SKM-1 (cell line): Measurements from ENCODE around the gene EXOG.
A peak's percentile ranks its signal among the peaks of the same experiment; 100 is the strongest.

Source experiments
- DNase-seq: peaks from one replicate; lab custom pipeline; 2025; ENCODE audit not compliant: unreplicated experiment; lab: John Stamatoyannopoulos, UW

EXOG gene

DNA sequence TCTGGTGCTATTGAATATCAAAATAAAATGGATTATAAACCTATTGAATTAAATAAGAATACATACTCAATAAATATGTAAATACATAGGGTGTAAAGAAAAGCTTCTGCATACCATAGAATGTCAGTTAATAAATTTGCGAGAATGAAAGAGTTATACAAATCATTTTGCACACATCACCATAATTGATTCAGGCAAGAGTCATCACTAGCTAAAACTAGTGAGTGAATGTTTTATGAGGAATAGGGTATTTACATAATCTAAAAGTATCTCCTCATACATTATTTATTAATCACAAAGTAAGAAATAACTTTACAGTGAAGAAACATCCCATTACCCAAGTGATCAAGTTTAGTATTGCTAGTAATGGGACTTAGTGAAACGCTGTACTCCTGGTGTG is 13.6 kb downstream of the EXOG start:
- no peak for DNase-seq

DNA sequence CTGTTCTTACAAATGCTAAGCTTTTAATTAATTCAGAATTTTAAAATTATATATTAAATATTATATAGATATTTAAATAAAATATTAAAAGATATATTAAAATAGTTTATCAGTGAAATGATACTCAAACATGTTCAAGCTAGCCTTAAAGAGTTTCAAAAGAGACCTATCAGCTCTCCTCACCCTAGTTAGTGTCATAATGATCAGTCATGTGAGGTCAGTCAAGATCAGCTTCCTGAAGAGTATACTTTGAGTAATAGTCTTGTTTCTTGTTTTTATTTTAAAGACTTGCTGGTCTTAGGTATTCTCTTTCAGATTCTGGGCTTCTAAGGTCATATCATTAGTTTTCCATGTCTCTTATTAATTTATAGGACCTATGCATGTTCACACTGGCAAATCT is 14.5 kb downstream of the EXOG start:
- DNase-seq, result no peak

DNA sequence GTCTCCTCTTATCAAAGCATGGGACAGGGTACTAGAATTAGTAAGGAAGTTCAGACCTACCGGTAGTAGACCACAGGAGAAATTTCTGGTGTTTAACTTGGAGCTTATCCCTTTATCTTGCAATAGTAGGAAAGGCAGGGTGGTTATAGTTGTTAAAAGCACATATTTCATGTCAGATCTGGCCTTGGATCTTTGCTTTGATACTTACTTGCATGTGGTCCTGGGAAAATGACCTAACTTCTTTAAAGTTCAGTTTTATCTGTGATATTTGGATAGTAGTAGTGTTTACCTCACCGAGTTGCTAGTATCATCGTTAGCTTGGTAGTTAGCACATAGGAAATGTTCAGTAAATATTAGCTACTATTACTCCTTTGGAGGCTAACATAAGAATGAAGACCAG is 15.4 kb downstream of the EXOG start:
- no peak for DNase-seq

GRCh38 chr3:38515367-38515766 is 19.2 kb downstream of the EXOG start:
- DNase-seq, result no peak

DNA sequence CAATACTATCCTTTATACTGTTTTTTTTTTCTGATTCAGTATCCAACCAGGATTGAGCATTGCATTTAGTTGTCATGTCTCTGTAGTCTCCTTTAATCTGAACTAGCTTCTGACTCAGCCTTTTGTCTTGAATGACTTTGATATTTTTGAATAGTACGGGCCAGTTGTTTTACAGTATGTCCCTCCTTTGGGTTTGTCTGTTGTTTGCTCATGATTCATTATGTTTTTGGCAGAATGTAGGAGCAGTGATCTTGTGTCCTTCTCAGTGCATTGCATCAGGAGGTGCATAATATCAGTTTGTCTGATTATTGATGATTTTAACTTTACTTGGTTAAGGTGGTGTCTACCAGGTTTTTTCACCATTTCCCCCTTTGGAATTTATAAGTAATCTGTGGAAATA is 20.5 kb downstream of the EXOG start:
- DNase-seq, result no peak

DNA sequence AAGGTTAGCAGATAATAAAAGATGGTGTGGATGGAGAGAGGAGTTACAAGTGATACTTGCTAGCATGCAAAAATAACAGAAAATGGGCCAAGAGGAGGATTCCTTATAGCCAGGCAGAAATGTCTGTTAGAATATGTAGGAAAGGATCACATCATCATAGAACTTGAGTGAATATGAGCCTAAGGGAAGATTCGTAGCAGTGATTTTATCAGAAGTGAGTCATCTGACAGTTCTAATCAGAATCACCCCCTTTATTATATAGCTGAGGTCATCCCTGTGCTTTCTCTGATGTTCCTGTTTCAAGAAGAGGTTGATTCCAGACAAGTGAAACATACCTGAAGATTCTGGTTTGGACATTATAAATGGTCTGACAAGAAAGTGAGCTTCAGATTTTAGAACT is 22.9 kb downstream of the EXOG start:
- DNase-seq, result no peak

DNA sequence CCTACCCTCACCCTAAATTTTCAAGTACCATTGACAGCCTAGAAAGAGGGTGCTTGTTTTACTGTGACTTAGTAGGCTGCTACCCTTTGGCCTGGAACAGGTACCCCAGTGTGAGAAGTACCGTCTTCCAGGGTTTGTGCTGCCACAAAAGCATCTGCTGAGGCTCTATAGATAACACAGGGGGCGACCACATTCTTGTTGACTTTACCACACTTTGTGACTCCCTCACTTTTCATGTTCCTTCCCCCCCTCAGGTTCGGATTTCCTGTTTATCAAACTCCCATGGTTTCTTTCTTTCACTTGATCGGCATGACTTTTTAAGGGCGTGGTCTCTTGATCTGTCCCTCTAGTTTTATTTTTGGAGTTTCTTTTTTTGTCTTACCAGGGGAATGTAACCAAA is 23.5 kb downstream of the EXOG start:
- no peak for DNase-seq

- DNase-seq, result peak; percentile 34
Observed at GRCh38 chr3:38521391-38521987, 25.3 kb downstream of the EXOG start.

GRCh38 chr3:38522002-38522401 is 25.9 kb downstream of the EXOG start:
- DNase-seq, result no peak

DNA sequence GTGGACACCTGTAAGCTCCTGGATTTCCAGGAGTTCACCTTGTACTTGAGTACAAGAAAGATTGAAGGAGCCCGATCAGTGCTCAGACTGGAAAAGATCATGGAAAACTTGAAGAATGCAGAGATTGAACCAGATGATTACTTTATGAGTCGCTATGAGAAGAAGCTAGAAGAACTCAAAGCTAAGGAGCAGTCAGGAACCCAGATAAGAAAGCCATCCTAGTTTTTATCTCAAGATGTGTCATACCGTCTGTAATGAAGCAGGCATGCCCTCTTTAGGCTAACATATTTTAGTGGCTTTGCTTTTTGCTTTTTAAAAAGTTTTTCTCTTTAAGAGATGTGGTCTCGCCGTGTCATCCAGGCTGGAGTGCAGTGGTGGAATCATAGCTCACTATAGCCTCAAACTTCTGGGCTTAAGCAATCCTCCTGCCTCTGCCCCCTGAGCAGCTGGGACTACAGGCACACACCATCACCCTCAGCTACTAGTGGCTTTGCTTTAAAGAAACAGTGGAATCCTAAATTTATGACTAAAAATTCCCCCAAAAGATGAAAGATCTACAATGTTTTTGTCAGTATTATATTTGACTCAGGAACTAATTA is 28.1 kb downstream of the EXOG start:
- DNase-seq, result no peak

- no peak for DNase-seq
Observed at GRCh38 chr3:38526792-38527191, 30.7 kb downstream of the EXOG start.

DNA sequence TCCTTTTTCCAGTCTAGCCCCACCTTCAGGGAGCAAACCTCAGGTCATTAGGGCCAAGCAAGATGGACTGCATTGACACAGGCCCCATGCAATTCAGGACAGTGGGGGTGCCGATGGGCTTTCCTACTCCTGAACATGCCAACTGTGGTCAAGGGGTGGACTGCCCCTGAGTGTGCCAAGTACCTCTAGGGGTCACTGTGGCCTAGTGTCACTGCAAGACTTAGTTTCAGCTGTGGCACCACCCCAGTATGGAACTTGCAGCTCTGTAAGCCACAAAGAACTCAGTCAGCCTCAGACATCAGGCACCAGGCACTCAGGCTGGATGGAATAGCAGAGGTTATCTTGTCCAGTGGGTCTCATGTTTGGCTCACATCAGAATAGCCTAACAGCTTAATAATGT is 32.3 kb downstream of the EXOG start:
- DNase-seq, result no peak

DNA sequence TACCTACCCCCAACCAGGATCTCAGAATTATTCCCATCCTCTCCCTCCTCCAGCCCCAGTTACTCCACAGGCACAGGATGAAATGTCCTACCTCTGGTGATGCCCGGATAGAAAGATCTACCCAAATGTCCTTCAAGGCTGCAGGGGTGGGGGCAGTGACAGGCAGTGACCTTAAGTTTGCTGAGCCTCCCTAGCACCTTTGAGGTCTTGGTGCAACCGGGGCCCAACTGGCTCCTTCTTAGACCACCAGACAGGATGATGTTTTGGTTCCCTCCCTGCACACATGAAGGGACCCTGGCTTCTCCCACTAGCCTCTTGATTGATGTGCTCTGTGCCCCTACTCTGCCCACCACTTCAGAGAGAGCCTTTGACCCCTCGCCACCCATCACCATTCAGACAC is 36.4 kb downstream of the EXOG start:
- DNase-seq, result no peak

GRCh38 chr3:38533285-38533976 is 37.3 kb downstream of the EXOG start:
- DNase-seq, result no peak

DNA sequence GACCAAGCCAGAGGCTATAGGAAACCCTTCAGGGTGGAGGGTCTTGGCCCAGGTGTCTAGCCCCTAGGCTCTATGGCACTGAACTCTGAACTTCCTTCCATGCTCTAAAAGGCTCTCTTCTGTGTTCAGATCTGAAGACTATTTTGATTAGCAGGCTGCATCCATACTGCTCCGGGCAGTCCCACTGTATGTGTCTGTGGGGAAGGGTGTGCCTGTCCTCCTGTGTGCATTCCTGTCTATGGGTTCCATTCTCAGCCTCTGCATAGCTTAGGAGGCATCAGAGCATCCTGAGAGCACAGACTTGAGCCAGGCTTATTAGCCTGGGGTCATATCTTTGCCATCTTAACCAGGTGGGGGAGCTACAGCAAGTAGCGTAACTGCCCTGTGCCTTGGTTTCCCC is 38.0 kb downstream of the EXOG start:
- DNase-seq, result no peak

DNA sequence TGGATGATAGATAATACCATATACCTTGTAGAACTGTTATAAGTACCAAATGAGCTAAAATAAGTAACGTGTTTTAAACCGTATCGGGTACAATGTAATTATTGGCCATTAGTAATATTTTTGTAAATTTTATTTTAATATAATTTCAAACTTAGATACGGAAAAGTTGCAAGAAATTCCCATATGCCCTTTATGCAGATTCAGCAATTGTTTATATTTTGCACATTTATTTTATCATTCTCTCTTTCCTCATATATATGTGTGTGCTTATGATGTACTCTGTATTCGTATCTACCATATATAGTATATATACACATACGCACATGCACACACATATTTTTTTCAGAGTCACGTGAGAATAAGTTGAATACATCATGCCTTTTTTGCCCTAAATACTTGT is 38.5 kb downstream of the EXOG start:
- DNase-seq, result no peak

DNA sequence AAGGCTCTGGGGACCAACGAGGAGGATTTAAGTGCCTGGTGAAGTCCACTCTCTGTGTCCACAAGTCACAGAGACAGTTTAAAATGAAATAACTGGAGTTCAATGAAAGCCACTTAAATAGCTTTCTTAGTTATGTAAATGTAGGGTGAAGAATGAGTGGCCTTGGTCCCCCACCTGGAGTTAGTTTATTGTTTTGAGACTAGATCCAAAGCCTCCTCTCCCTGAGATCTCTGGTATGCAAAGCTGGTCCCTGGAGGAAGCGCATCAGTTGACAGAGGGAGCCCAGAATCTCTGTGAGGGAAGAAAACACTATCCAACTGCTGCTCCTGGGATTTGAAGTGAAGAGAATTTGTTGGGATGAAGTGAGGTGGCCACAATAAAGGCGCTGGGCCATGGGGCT is 40.5 kb downstream of the EXOG start:
- DNase-seq, result no peak

GRCh38 chr3:38538773-38539353 is 42.7 kb downstream of the EXOG start:
- DNase-seq, result no peak

GRCh38 chr3:38541806-38542205 is 45.7 kb downstream of the EXOG start:
- no peak for DNase-seq

DNA sequence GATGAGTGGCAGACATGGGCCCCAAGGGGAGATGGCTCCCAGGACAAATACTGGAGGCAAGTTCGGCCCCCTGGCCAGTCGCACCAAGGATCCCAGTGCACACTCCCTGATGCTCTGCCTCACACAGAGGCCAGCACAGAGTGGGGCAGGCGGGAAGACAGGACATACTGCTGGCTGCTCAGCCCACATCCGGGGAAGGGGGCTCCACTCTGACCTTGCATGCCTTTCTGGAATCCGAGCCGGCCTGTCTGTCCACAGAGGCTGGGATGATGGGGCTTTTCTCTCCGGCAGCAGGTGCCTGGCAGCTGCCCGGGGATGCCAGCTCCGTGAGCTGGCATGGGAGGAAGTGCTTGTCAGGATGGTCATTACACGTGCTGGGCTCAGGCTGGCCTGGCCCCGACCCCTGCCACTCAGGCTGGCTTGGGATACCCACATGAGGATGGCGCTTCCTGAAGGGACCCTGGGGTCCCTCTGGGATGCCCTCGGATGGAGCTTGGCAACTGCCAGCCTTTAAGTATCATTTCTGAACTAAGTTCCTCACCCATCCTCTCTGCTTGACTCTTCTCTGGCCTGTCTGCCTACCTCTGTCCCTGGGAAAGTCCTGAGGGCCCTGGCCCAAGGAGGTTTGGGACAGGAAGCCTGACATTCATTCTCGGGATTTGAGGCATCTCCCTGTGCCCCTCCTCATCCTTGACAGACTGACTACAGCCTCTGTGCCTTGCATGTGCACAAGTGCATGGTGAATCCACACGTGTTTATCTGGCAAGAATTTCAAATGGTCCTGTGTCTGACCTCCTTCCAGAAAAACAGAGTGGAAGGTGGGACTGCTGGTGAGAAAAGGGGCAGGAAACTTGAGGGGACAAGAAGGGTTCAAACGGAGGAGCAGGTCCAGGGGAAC is 46.5 kb downstream of the EXOG start:
- DNase-seq, result no peak

- no peak for DNase-seq
Observed at GRCh38 chr3:38543586-38543985, 47.4 kb downstream of the EXOG start.
